Chondrocyte (in vitro differentiated cells): ENCODE measurements around the gene DIABLO. TPM values are rescaled to one million over a fixed set of nuclear protein-coding genes. Genes with fewer than 3 reads are reported as not detected.

ENCODE experiments used
- DNase-seq: peaks from one replicate; pipeline ENCODE4 v3.0.0; 2021; ENCODE audit warnings: mixed read lengths, low spot score
- H3K27ac Mint-ChIP-seq: one replicate; pipeline ENCODE4 v1.8.0; 2021; ENCODE audit warnings: mild to moderate bottlenecking, moderate library complexity, mixed read lengths; ENCODE audit not compliant: unreplicated experiment
- H3K27me3 Mint-ChIP-seq: 2 replicates; pipeline ENCODE4 v1.8.0; 2021; ENCODE audit warnings: low read depth, mixed read lengths
- H3K36me3 Mint-ChIP-seq: 2 replicates; pipeline ENCODE4 v1.8.0; 2021; ENCODE audit warnings: low read depth, mixed read lengths
- H3K4me1 Mint-ChIP-seq: 2 replicates; pipeline ENCODE4 v1.8.0; 2021; ENCODE audit warnings: low read depth, mild to moderate bottlenecking, mixed read lengths
- H3K4me3 Mint-ChIP-seq: one replicate; pipeline ENCODE4 v1.8.0; 2021; ENCODE audit warnings: mild to moderate bottlenecking, moderate library complexity, mixed read lengths; ENCODE audit not compliant: unreplicated experiment
- H3K9me3 Mint-ChIP-seq: 2 replicates; pipeline ENCODE4 v1.8.0; 2021; ENCODE audit warnings: low read depth, mixed read lengths
- CTCF ChIP-seq: fragments of 200-600 bp; sonication (generic); IDR thresholded peaks from 2 replicates; pipeline ENCODE4 v1.5.0; 2021; ENCODE audit warnings: antibody characterized with exemption, mild to moderate bottlenecking, moderate library complexity
- total RNA-seq: library from RNA; stranded (reverse); gene quantifications from 3 replicates; pipeline ENCODE4 v1.2.1, GENCODE V29; 2021

DIABLO gene
- total RNA-seq, 1 donor from 2014 or later = 47.7 TPM

- no peak overlapping the region for H3K4me3 Mint-ChIP-seq
- no peak overlapping the region for H3K27ac Mint-ChIP-seq
- TF ChIP-seq CTCF = no peak
- no peaks in the 10 kb centered on the region for H3K9me3 Mint-ChIP-seq
- H3K4me1 Mint-ChIP-seq = no peaks in the 10 kb centered on the region
- no peak for DNase-seq
- no peaks in the 10 kb centered on the region for H3K27me3 Mint-ChIP-seq
- peaks cover 19% of the 10 kb centered on the region for H3K36me3 Mint-ChIP-seq
These were observed 24.7 kb upstream of the DIABLO start for GRCh38 chr12:122250536-122250935.

GRCh38 chr12:122250047-122250446 lies 24.2 kb upstream of the DIABLO start:
- Mint-ChIP-seq H3K27ac (no peak overlapping the region), H3K4me1 (no peaks in the 10 kb centered on the region), H3K27me3 (no peaks in the 10 kb centered on the region), H3K4me3 (no peak overlapping the region), H3K36me3 (peaks cover 19% of the 10 kb centered on the region), H3K9me3 (no peaks in the 10 kb centered on the region)
- no peak for TF ChIP-seq CTCF
- no peak for DNase-seq

GRCh38 chr12:122245553-122245952 lies 19.7 kb upstream of the DIABLO start:
- H3K27me3 Mint-ChIP-seq = no peaks in the 10 kb centered on the region
- H3K27ac Mint-ChIP-seq = no peak overlapping the region
- H3K4me1 Mint-ChIP-seq = no peaks in the 10 kb centered on the region
- H3K36me3 Mint-ChIP-seq = peaks cover 19% of the 10 kb centered on the region
- no peak for TF ChIP-seq CTCF
- no peak overlapping the region for H3K4me3 Mint-ChIP-seq
- no peak for DNase-seq
- no peaks in the 10 kb centered on the region for H3K9me3 Mint-ChIP-seq

- no peak for DNase-seq
- H3K9me3 Mint-ChIP-seq = no peaks in the 10 kb centered on the region
- no peaks in the 10 kb centered on the region for H3K27me3 Mint-ChIP-seq
- no peak overlapping the region for H3K27ac Mint-ChIP-seq
- H3K36me3 Mint-ChIP-seq = peaks cover 18% of the 10 kb centered on the region
- H3K4me3 Mint-ChIP-seq = no peak overlapping the region
- TF ChIP-seq CTCF = no peak
- no peaks in the 10 kb centered on the region for H3K4me1 Mint-ChIP-seq
These were observed 18.9 kb upstream of the DIABLO start for GRCh38 chr12:122244565-122245371.

GRCh38 chr12:122243965-122244364 lies 18.1 kb upstream of the DIABLO start:
- Mint-ChIP-seq H3K36me3 (peaks cover 11% of the 10 kb centered on the region), H3K27me3 (no peaks in the 10 kb centered on the region), H3K27ac (no peak overlapping the region), H3K4me3 (no peak overlapping the region), H3K4me1 (no peaks in the 10 kb centered on the region), H3K9me3 (no peaks in the 10 kb centered on the region)
- TF ChIP-seq CTCF = no peak
- DNase-seq = no peak
